ENCODE measurements around the gene MLXIP.
"Not testable (repeated sequence)": the region's sequence is repeated elsewhere in the genome, so short reads cannot be mapped to it uniquely, and the experiment has no call there.

MLXIP gene

DNA sequence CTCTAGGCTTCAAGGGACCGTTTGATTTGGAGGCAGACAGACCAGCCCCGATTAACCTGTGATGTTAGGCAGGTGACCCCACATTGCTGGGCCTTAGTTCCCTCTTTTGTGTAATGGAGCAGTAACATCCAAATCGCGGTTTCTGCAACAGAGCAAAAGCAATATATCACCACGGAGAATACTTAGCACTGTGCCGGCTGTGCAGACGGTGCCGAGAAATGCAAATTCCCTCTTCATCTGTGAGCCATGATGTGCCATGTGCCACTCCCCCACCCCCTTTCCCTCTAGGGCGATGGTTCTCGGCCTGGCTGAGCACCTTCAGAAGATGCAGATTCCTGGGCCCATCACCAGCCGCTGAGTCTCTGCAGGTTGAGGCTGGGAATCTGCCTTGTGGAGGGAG is 46.0 kb upstream of the MLXIP start:
- in situ Hi-C loops (cut with HindIII; ENCODE audit: low pct_ligation_motif_present, low sequenced_read_pairs) = no loop called here
- H3K4me3 ChIP-seq (ENCODE audit: low read depth, low read length) = no peak overlapping the region
- no peak overlapping the region for H3K27ac ChIP-seq
- no peaks in the 10 kb centered on the region for H3K27me3 ChIP-seq (replicated peaks)
- DNase-seq = no peak
- H3K36me3 ChIP-seq (replicated peaks) = no peaks in the 10 kb centered on the region
- TF ChIP-seq, protein P1, sequence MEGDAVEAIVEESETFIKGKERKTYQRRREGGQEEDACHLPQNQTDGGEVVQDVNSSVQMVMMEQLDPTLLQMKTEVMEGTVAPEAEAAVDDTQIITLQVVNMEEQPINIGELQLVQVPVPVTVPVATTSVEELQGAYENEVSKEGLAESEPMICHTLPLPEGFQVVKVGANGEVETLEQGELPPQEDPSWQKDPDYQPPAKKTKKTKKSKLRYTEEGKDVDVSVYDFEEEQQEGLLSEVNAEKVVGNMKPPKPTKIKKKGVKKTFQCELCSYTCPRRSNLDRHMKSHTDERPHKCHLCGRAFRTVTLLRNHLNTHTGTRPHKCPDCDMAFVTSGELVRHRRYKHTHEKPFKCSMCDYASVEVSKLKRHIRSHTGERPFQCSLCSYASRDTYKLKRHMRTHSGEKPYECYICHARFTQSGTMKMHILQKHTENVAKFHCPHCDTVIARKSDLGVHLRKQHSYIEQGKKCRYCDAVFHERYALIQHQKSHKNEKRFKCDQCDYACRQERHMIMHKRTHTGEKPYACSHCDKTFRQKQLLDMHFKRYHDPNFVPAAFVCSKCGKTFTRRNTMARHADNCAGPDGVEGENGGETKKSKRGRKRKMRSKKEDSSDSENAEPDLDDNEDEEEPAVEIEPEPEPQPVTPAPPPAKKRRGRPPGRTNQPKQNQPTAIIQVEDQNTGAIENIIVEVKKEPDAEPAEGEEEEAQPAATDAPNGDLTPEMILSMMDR (IDR thresholded peaks at IDR 0.05; ENCODE audit: low read depth, low read length, missing control alignments) = no peak

GRCh38 chr12:122035292-122035691 is 43.3 kb upstream of the MLXIP start:
- TF ChIP-seq, protein P1 (IDR thresholded peaks at IDR 0.05; ENCODE audit: low read depth, low read length, missing control alignments) = no peak
- Histone ChIP-seq H3K36me3 (replicated peaks) (no peaks in the 10 kb centered on the region), H3K4me3 (ENCODE audit: low read depth, low read length) (no peak overlapping the region), H3K27me3 (replicated peaks) (no peaks in the 10 kb centered on the region), H3K27ac (no peak overlapping the region)
- in situ Hi-C loops (cut with HindIII; ENCODE audit: low pct_ligation_motif_present, low sequenced_read_pairs) = no loop called here
- DNase-seq = no peak

- Histone ChIP-seq H3K27ac (no peak overlapping the region), H3K4me3 (ENCODE audit: low read depth, low read length) (no peak overlapping the region), H3K36me3 (replicated peaks) (no peaks in the 10 kb centered on the region), H3K27me3 (replicated peaks) (no peaks in the 10 kb centered on the region)
- in situ Hi-C loops (cut with HindIII; ENCODE audit: low pct_ligation_motif_present, low sequenced_read_pairs) = no loop called here
- DNase-seq = no peak
- TF ChIP-seq, protein P1 (IDR thresholded peaks at IDR 0.05; ENCODE audit: low read depth, low read length, missing control alignments) = no peak
Observed at GRCh38 chr12:122036153-122036552, 42.4 kb upstream of the MLXIP start.

GRCh38 chr12:122040579-122041386 is 37.8 kb upstream of the MLXIP start:
- in situ Hi-C loops (cut with HindIII; ENCODE audit: low pct_ligation_motif_present, low sequenced_read_pairs) = no loop called here
- no peak overlapping the region for H3K27ac ChIP-seq
- H3K36me3 ChIP-seq (replicated peaks) = no peaks in the 10 kb centered on the region
- H3K27me3 ChIP-seq (replicated peaks) = no peaks in the 10 kb centered on the region
- TF ChIP-seq, protein P1 (IDR thresholded peaks at IDR 0.05; ENCODE audit: low read depth, low read length, missing control alignments) = no peak
- H3K4me3 ChIP-seq (ENCODE audit: low read depth, low read length) = no peak overlapping the region
- DNase-seq = no peak

DNA sequence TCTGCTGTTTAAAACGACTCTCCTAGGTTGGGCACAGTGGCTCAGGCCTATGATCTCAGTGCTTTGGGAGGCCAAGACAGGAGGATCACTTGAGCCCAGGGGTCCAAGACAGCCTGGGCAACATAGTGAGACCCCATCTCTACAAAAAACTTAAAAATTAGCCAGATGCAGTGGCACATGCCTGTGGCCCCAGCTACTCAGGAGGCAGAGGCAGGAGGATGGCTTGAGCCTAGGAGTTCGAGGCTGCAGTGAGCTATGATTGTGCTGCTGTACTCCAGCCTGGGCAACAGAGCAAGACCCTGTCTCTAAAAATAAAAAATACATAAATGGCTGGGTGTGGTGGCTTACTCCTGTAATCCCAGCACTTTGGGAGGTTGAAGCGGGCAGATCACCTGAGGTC is 37.1 kb upstream of the MLXIP start:
- H3K27me3 ChIP-seq (replicated peaks); DNase-seq; in situ Hi-C loops (cut with HindIII; ENCODE audit: low pct_ligation_motif_present, low sequenced_read_pairs); H3K27ac ChIP-seq; H3K36me3 ChIP-seq (replicated peaks); H3K4me3 ChIP-seq (ENCODE audit: low read depth, low read length): not testable (repeated sequence)

DNA sequence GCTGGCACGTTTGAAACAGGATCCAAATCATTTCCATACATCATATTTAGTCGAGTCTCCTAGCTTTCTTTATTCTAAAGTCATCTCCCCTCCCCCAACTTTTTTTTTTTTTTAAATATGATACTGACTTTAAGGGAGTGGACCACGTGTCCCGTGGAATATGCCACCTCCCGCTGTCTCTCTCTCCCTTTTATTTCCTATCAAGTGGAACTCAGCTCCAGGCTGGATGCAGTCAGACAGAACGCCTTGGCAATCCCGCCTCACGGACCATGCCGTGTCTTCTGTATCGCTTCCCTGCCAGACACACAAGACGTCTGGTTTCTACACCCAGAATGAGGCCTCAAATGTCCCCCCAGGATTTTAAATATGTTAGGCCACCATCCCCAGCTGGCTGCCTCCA is 35.6 kb upstream of the MLXIP start:
- no peak for DNase-seq
- no peak overlapping the region for H3K27ac ChIP-seq
- TF ChIP-seq, protein P1 (IDR thresholded peaks at IDR 0.05; ENCODE audit: low read depth, low read length, missing control alignments) = no peak
- in situ Hi-C loops (cut with HindIII; ENCODE audit: low pct_ligation_motif_present, low sequenced_read_pairs) = no loop called here
- no peak overlapping the region for H3K4me3 ChIP-seq (ENCODE audit: low read depth, low read length)
- H3K36me3 ChIP-seq (replicated peaks) = no peaks in the 10 kb centered on the region
- no peaks in the 10 kb centered on the region for H3K27me3 ChIP-seq (replicated peaks)

All from brain microvascular endothelial cell (primary cell).